ENCODE measurements around the gene TEKT3. TPM values are rescaled to one million over a fixed set of nuclear protein-coding genes. Genes with fewer than 3 reads are reported as not detected.

TEKT3 gene
- not detected in 2 replicates for total RNA-seq (2021)
- percentile 8 among the genes with signal in this experiment for Bru-seq, nascent RNA
- percentile 8 among the genes with signal in this experiment for BruChase-seq, experiment 1, labeled RNA remaining after a 2-hour chase
- BruChase-seq, experiment 2, labeled RNA remaining after a 6-hour chase, result percentile 9 among the genes with signal in this experiment
- long read RNA-seq, result 0 reads

GRCh38 chr17:15341385-15341849 is at the start of gene TEKT3:
Gene TEKT3, minus strand, starts transcription at chr17:15341597. Its CDS starts 10,012 bp downstream, at chr17:15331585.
- H3K27ac ChIP-seq (ENCODE audit: low read depth, low read length, poor library complexity, severe bottlenecking), result no peak within 1 kb of the TSS
- no peaks in the 10 kb centered on the region for H3K36me3 ChIP-seq (ENCODE audit: insufficient read depth, low read length, poor library complexity, severe bottlenecking)
- no peaks in the 10 kb centered on the region for H3K4me1 ChIP-seq (ENCODE audit: insufficient read depth, low read length, poor library complexity, severe bottlenecking)
- H3K9me3 ChIP-seq (ENCODE audit: low read depth, low read length, poor library complexity, severe bottlenecking), result no peaks in the 10 kb centered on the region
- DNase-seq (ENCODE audit: low spot score), result no peak
- no peak for TF ChIP-seq CTCF (conservative IDR thresholded peaks at IDR 0.05; ENCODE audit: low read depth, low read length)
- no peak for TF ChIP-seq EZH2 (IDR thresholded peaks at IDR 0.05; ENCODE audit: borderline replicate concordance, low read depth, low read length, poor library complexity, severe bottlenecking)
- intact Hi-C loops (cut with micrococcal nuclease; ENCODE audit: unreplicated experiment), result loop anchor here (10.0 kb wide), 1 partner anchor 607 kb away; no protein-coding TSS in a partner anchor
- H3K4me3 ChIP-seq (ENCODE audit: low read depth, low read length, poor library complexity, severe bottlenecking), result no peak within 1 kb of the TSS
- CTCF ChIA-PET, result no interaction called here
- H3K27me3 ChIP-seq (replicated peaks; ENCODE audit: insufficient read depth, low read depth, low read length, poor library complexity), result peaks cover 31% of the 10 kb centered on the region
- BruUV-seq (replicated peaks), result no TSS peak
- POLR2A ChIA-PET (ENCODE audit: low non-redundant PET), result no interaction called here

GRCh38 chr17:15388356-15389041 is 47.1 kb upstream of the TEKT3 start:
- Histone ChIP-seq H3K27ac (ENCODE audit: low read depth, low read length, poor library complexity, severe bottlenecking) (no peak overlapping the region), H3K4me1 (ENCODE audit: insufficient read depth, low read length, poor library complexity, severe bottlenecking) (no peaks in the 10 kb centered on the region), H3K36me3 (ENCODE audit: insufficient read depth, low read length, poor library complexity, severe bottlenecking) (no peaks in the 10 kb centered on the region), H3K4me3 (ENCODE audit: low read depth, low read length, poor library complexity, severe bottlenecking) (no peak overlapping the region), H3K27me3 (replicated peaks; ENCODE audit: insufficient read depth, low read depth, low read length, poor library complexity) (peaks cover 10% of the 10 kb centered on the region), H3K9me3 (ENCODE audit: low read depth, low read length, poor library complexity, severe bottlenecking) (no peaks in the 10 kb centered on the region)
- TF ChIP-seq CTCF (conservative IDR thresholded peaks at IDR 0.05; ENCODE audit: low read depth, low read length), result no peak
- TF ChIP-seq EZH2 (IDR thresholded peaks at IDR 0.05; ENCODE audit: borderline replicate concordance, low read depth, low read length, poor library complexity, severe bottlenecking), result no peak
- intact Hi-C loops (cut with micrococcal nuclease; ENCODE audit: unreplicated experiment), result no loop called here
- ChIA-PET POLR2A (ENCODE audit: low non-redundant PET) (no interaction called here), CTCF (no interaction called here)
- no peak for DNase-seq (ENCODE audit: low spot score)
- no TSS peak for BruUV-seq (replicated peaks)

- intact Hi-C loops (cut with micrococcal nuclease; ENCODE audit: unreplicated experiment), result no loop called here
- ChIA-PET CTCF (no interaction called here), POLR2A (ENCODE audit: low non-redundant PET) (no interaction called here)
- no peaks in the 10 kb centered on the region for H3K36me3 ChIP-seq (ENCODE audit: insufficient read depth, low read length, poor library complexity, severe bottlenecking)
- peaks cover 10% of the 10 kb centered on the region for H3K27me3 ChIP-seq (replicated peaks; ENCODE audit: insufficient read depth, low read depth, low read length, poor library complexity)
- no peaks in the 10 kb centered on the region for H3K9me3 ChIP-seq (ENCODE audit: low read depth, low read length, poor library complexity, severe bottlenecking)
- DNase-seq (ENCODE audit: low spot score), result no peak
- H3K4me1 ChIP-seq (ENCODE audit: insufficient read depth, low read length, poor library complexity, severe bottlenecking), result no peaks in the 10 kb centered on the region
- H3K4me3 ChIP-seq (ENCODE audit: low read depth, low read length, poor library complexity, severe bottlenecking), result no peak overlapping the region
- no TSS peak for BruUV-seq (replicated peaks)
- TF ChIP-seq EZH2 (IDR thresholded peaks at IDR 0.05; ENCODE audit: borderline replicate concordance, low read depth, low read length, poor library complexity, severe bottlenecking) (no peak), CTCF (conservative IDR thresholded peaks at IDR 0.05; ENCODE audit: low read depth, low read length) (no peak)
- no peak overlapping the region for H3K27ac ChIP-seq (ENCODE audit: low read depth, low read length, poor library complexity, severe bottlenecking)
Measured at GRCh38 chr17:15386083-15386482, 44.7 kb upstream of the TEKT3 start.

Measured in A673 (cell line).